SU-DHL-6 (cell line): ENCODE data around the gene ORMDL2.

Source experiments
- EZH2phosphoT487 ChIP-seq: fragments of 200-600 bp; sonication (generic), shearing (Covaris generic); conservative IDR thresholded peaks from 2 replicates; pipeline ENCODE4 v1.6.1; 2018; ENCODE audit warnings: mild to moderate bottlenecking, antibody characterized with exemption, low read length, moderate library complexity, mixed read lengths
- TF ChIP-seq, protein P1 (sequence below): fragments of 200-600 bp; sonication (generic); IDR thresholded peaks from one replicate; pipeline ENCODE4 v1.5.1; 2017; ENCODE audit warnings: antibody characterized with exemption, mild to moderate bottlenecking, low read length, moderate library complexity; ENCODE audit not compliant: insufficient read depth, poor library complexity, severe bottlenecking

DNA sequence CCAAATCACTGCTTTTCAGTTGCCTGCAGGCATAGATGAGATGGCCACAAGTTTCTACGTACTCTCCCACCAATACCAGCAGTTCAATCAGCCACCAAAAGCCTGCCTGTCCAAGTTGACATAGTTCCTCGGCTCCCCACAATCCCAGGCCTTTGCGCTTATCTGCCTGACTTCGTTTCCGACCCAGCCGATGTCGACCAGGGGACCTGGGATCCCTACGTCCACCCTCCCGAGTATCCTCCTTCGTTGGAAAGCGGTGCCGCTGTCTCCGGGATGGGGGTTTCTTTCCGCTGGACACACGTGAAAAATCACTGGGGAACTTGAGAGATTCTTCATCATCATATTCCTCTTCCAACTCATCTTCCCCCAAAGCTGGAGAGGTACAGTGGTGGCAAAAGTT is 10.0 kb downstream of the ORMDL2 start:
- TF ChIP-seq, protein P1, sequence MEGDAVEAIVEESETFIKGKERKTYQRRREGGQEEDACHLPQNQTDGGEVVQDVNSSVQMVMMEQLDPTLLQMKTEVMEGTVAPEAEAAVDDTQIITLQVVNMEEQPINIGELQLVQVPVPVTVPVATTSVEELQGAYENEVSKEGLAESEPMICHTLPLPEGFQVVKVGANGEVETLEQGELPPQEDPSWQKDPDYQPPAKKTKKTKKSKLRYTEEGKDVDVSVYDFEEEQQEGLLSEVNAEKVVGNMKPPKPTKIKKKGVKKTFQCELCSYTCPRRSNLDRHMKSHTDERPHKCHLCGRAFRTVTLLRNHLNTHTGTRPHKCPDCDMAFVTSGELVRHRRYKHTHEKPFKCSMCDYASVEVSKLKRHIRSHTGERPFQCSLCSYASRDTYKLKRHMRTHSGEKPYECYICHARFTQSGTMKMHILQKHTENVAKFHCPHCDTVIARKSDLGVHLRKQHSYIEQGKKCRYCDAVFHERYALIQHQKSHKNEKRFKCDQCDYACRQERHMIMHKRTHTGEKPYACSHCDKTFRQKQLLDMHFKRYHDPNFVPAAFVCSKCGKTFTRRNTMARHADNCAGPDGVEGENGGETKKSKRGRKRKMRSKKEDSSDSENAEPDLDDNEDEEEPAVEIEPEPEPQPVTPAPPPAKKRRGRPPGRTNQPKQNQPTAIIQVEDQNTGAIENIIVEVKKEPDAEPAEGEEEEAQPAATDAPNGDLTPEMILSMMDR = no peak
- TF ChIP-seq EZH2phosphoT487 = no peak
